Prostate gland (tissue), 2 donors: ENCODE measurements around the gene CLCA4.

Experiments
- CTCF ChIP-seq, 4 experiments: fragments of 200-600 bp in 2 of 4; fragments of 450-650 bp in 2 of 4; sonication (generic) in 2 of 4; IDR thresholded peaks; 1 replicate in 3 of 4; 2 replicates in 1 of 4; pipeline ENCODE4 v1.5.1; 2016 to 2019; ENCODE audit warnings: antibody characterized with exemption in 4 of 4, mild to moderate bottlenecking in 2 of 4, moderate library complexity in 2 of 4
- POLR2A ChIP-seq: fragments of 450-650 bp; IDR thresholded peaks from one replicate; pipeline ENCODE4 v1.6.1; 2016; ENCODE audit warnings: antibody characterized with exemption, mild to moderate bottlenecking

GRCh38 chr1:86541859-86542258, 5.0 kb upstream of the CLCA4 start:
- TF ChIP-seq CTCF (IDR thresholded peaks at IDR 0.05) (no peak), POLR2A (no peak)
